Spleen (tissue), 7 donors: ENCODE results near the gene DNAAF2.
A peak's percentile ranks its signal among the peaks of the same experiment; 100 is the strongest.

Experiments
- POLR2A ChIP-seq, 3 donors: fragments of 450-650 bp; IDR thresholded peaks; one replicate each; pipeline ENCODE4 v1.5.1; 2017; ENCODE audit warnings: antibody characterized with exemption in 3 of 3, mild to moderate bottlenecking in 1 of 3
- POLR2AphosphoS5 ChIP-seq, 3 donors: sonication (generic); formaldehyde crosslinking; IDR thresholded peaks; one replicate each; pipeline ENCODE4 v1.5.1; 2017; ENCODE audit warnings: antibody characterized with exemption in 3 of 3
- TF ChIP-seq, protein P1 (sequence below), 11 experiments: fragments of 200-600 bp in 7 of 11; fragments of 450-650 bp in 4 of 11; sonication (generic) in 4 of 11; IDR thresholded peaks in 8 of 11; conservative IDR thresholded peaks in 3 of 11; 1 replicate in 7 of 11; 2 replicates in 4 of 11; pipeline versions ENCODE4 v1.4.0 to v1.8.0; 2016 to 2021; ENCODE audit warnings: antibody characterized with exemption in 11 of 11, inconsistent platforms in 4 of 11, mild to moderate bottlenecking in 1 of 11
- donor health status: DM: no; HTN: no; CAD: no; lungs with moderate emphysema.
- donor health status: DM: no; HTN: no; CAD: no.
- donor health status: DM: no; HTN: no; CAD: no.

- TF ChIP-seq, protein P1, sequence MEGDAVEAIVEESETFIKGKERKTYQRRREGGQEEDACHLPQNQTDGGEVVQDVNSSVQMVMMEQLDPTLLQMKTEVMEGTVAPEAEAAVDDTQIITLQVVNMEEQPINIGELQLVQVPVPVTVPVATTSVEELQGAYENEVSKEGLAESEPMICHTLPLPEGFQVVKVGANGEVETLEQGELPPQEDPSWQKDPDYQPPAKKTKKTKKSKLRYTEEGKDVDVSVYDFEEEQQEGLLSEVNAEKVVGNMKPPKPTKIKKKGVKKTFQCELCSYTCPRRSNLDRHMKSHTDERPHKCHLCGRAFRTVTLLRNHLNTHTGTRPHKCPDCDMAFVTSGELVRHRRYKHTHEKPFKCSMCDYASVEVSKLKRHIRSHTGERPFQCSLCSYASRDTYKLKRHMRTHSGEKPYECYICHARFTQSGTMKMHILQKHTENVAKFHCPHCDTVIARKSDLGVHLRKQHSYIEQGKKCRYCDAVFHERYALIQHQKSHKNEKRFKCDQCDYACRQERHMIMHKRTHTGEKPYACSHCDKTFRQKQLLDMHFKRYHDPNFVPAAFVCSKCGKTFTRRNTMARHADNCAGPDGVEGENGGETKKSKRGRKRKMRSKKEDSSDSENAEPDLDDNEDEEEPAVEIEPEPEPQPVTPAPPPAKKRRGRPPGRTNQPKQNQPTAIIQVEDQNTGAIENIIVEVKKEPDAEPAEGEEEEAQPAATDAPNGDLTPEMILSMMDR (IDR thresholded peaks at IDR 0.05 in 8 of 11, conservative IDR thresholded peaks at IDR 0.05 in 3 of 11): peak; percentile 74 to 95 (median 90)
- TF ChIP-seq POLR2A (IDR thresholded peaks at IDR 0.05): peak; percentile 6 to 81 (median 62)
- TF ChIP-seq POLR2AphosphoS5 (IDR thresholded peaks at IDR 0.05): peak; percentile 92 to 94 (median 93)
Observed at GRCh38 chr14:49633640-49634546, 1.2 kb downstream of the DNAAF2 start.
